NCI-H1694 treated with DMSO at 0.1 percent for 48 hours (cell line): ENCODE results near the gene PARL.

Experiments
- DNase-seq: peaks from one replicate; lab custom pipeline; 2025; lab: John Stamatoyannopoulos, UW

PARL gene, protein sequence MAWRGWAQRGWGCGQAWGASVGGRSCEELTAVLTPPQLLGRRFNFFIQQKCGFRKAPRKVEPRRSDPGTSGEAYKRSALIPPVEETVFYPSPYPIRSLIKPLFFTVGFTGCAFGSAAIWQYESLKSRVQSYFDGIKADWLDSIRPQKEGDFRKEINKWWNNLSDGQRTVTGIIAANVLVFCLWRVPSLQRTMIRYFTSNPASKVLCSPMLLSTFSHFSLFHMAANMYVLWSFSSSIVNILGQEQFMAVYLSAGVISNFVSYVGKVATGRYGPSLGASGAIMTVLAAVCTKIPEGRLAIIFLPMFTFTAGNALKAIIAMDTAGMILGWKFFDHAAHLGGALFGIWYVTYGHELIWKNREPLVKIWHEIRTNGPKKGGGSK

DNA sequence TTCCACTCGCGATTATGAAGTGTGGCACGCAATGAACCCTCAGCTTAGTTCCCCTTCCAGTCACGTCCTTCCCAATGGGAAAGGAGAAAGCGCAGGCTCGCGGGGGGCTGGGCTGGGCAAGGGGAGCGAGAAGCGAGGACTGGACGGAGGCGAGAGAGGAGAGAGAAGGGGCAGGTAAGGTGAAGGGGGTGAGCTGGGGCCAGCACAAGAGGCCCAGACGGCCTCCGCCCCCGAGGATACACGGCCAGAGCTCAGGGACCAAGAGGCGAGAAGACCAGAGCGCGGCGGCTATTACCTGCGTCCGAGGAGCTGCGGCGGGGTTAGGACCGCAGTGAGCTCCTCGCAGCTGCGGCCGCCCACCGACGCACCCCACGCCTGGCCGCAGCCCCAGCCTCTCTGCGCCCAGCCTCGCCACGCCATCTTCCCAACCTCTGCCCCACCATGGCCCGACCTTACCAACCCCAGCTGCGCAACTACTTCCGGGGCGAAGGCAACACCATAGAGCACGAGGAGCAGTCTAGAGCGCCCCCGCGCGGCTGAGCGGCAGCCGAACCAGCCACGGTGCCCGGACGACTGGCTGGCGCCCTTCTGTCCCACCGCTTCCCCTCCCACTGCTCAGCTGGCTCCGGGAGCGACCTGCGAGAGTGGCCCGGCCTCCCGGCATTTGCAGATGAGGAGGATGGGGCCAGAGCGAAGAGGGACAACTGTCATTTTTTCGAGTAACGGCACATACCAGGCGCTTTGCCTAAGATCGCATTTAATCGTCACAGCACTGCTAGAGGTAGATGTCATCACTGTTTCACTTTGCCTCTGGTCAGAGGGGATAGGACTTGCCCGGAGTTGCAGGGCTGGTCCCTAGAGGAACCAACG lies at the start of gene PARL:
PARL (minus strand) TSS at position 454 of the 870 bp plus-strand sequence; CDS start at position 420, 34 bp downstream.
- DNase-seq: peak; percentile 93

DNA sequence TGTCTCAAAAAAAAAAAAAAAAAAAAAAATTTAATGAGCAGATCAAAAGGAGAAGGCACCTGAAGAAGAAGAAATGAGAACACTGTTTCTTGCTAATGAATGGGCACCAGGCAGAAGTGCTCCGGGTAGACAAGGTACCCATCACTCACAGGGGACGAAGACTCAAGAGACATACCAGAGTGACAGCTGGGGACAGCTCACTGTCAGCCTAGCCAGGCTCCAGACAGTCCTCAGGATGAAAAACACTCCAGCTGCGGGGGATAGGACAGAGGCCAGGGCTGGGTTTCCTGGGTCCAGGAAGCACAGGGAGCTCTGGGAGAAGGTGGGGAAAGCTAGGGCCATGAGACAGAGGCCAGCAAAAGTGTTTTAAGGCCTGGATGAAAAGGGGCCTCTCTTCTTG lies 48.5 kb upstream of the PARL start:
- DNase-seq: no peak

DNA sequence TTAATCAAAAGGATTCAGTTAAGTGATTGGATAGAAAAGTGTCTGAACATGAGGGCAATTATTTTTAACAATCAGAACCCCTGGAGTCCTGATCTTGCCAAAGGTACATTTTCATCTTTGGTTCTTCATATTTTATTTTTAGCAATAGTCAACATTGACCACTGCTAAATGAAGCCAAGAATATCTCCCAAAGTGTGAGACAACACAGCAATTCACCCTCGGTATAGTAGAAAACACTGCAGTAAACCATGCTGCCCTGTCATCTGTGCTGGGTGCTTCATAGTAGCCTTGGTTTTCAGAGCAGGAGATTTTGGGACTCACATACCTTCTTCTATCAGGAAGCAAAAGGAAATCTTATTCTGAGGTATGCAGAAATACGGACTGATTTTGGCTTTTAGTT lies 47.2 kb upstream of the PARL start:
- DNase-seq: no peak

DNA sequence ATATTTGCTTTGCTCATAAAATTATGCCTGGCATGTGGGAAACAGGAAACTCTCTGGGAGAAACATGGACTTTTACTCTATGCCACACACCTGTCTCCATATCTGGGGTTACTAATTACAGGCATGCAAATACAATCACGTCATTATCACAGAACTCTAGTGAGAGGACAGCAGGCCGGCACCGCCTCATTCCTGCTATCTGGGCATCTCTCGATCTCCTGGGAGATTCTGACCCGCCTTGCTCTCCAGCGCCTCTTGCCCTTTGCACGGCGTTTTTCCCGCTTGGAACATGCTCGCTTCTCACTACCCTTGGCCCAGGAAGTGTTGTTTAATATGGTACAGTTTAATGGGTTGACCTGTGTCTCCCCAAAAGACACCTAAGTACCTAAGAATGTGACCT lies 45.4 kb upstream of the PARL start:
- no peak for DNase-seq

DNA sequence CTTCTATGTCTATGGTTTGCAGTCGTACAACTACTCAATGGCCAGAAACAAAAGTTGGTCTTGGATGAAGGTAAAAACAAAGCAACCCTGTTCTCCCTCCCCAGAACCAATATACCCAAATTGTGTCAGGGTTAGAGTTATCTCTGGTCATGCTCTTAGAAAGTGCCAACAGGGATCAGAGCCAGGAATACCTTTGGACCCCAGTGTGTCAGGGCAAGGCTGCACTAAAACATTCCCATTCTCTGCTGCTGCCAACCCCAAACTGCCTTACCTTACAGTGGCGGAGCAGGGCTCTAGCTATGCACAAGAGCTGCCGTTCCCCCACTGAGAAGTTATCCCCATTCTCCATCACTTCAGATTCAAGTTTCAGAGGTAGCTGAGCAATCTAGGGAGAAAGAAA lies 42.4 kb upstream of the PARL start:
- no peak for DNase-seq

DNA sequence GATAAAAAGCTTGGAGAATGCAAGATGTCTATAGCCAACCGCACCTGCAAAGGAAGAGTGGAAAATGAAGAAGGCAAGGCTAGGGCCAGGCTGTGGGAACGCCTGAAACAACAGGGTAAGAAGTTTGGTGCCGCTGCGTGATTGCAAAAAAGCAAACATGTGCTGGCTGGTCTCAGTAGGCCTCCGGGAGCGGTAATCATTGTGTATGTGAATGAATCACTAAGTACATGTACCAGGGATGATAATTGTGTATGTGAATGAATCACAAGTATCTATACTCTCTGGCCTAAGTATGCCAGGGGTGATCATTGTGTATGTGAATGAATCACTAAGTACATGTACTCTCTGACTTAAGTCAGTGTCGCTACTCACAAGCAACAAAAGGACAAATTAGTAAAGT lies 40.3 kb upstream of the PARL start:
- DNase-seq: no peak

DNA sequence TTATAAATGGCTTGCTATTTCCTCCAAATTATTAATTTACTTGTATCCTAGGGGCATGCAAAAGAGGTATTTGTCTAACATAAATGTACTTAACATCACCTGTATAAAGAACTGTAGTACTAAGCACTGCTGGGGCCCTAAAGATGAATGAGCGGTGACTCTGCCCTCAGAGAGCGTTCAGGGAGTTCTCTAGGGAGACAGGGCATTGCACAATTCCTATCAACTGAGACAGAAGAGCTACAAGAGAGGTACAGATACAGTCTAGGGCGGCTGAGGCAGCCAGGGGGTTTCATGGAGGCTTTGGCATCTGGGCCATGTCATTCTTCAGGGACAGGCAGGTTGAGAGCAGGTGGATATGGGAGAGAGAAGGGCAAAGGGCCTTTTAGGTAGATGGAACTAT lies 39.9 kb upstream of the PARL start:
- DNase-seq: no peak

DNA sequence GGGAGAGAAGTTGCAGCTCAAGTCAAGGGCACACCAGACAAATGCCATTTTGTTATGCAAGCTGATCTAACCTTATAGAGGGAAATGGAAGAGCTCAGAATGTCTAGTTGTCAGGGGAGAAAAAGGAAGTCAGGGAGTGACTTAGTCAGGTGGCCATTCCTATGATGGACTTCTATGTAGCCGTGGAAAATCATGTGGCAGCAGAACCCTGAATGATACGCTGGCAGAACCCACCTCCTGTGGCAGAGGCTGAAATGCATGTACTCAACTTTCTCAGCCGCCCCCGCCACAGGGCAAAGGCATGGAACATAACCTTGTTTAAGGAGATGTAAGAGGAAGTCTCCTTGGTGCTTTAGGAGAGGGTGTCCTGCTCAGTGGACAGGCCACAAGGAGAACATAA lies 37.7 kb upstream of the PARL start:
- DNase-seq: no peak

DNA sequence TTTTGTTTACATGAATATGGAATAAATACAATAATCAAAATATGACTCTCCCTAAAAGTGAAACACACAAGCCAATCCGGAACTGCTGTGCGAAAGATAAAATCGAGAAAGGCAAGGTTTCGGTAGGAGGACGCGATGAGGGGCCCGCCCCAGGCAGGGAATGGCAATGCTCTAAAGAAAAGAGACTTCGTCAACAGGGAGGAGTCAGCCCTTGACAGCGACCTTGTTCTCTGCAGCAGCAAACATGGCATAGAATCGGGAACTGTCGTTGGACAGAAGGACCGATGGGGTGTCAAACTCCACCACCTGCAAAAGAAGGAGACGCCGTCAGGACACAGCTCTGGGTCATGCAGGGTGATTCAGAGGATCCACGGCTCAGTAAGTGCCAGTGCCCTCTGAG lies 36.4 kb upstream of the PARL start:
- DNase-seq: no peak

DNA sequence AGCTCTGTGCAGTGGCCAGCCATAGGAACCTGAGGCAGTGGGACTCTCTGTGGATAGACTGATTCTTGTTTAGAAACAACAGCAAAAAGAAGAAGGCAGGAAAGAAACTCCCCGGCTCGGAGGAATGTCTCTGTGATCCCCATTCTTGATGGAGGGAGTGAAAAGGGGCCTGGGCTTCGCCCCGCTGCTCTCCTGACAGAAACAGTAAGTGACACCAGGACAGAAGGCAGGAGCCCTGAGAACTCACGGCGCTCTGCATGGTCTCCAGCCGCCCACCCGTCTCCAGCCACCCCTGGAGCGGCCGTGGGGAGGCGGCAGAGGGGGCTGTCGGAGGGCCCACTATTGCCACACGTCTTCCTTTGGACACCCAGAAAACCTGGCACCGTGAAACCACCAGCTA lies 35.7 kb upstream of the PARL start:
- no peak for DNase-seq

DNA sequence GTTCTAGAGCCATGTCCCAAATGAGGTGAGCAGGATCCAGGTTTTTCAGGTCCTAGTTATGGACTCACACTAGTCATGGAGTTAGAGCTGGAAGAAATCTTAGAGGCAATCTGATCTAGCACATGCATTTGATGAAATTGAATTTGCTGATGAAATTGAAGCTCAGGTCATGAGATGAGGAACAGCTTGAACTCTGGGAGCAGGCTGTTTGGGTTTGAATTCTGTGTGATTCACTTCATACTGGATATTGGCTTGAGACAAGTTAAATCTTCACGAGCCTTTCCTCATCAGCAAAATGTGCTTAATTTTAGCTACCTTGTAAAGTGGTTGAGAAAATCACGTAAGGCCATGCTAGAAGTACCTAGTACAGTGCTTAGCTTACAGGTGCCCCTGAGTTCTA lies 33.5 kb upstream of the PARL start:
- no peak for DNase-seq

DNA sequence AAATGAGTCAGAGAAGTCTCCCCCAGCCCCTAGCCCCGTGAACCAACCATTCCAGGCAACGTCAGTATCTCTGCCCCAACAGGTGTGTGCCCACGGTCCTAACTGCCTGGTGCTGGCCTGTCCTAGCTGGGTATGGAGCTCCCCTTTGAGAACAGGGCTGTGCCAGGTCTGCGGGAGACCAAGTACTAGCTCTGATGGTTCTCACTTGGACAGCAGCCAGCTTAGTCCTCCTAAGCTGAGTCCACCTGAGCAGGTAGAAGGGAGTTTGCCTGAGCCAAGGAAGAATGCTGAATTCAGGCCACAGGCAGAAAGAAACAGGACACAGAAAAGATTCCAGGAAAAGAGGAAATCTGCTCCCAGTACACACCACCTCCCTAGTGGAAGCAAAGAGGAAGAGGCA lies 33.1 kb upstream of the PARL start:
- no peak for DNase-seq

DNA sequence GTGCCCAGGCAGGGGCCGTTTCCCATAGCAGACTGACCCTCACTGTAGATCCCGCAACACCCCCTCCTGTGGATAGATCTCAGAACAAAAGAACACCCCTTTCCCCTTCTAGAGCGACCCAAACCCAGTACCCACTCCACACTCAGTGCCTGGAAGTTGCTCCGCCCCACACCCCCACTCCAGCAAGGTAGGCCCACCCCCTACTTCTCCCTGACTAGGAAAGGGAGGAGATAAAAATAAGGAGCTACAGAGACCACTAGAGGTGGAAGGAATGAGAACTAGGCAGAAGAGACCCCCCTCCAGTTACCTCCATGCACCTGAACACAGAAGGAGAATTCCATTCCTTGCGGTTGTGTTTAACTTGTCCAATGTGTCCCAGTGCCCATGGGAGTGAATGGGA lies 30.2 kb upstream of the PARL start:
- no peak for DNase-seq

DNA sequence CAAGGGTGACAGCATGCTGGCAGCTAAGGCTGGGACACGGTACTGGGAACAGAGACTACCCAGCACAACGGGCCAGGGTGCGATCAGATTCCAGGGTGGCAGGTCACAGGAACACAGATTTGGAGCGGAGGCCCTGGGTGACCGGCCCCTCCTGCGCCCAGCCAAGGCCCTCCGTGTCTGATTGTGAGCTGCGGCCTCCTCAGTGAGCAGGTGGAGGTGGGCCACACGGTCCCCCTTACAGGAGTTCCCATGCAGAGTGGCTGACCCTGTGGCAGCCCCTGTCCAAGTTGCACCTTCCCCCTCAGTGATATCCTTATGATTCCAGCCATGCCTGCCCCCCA lies 28.9 kb upstream of the PARL start:
- no peak for DNase-seq

DNA sequence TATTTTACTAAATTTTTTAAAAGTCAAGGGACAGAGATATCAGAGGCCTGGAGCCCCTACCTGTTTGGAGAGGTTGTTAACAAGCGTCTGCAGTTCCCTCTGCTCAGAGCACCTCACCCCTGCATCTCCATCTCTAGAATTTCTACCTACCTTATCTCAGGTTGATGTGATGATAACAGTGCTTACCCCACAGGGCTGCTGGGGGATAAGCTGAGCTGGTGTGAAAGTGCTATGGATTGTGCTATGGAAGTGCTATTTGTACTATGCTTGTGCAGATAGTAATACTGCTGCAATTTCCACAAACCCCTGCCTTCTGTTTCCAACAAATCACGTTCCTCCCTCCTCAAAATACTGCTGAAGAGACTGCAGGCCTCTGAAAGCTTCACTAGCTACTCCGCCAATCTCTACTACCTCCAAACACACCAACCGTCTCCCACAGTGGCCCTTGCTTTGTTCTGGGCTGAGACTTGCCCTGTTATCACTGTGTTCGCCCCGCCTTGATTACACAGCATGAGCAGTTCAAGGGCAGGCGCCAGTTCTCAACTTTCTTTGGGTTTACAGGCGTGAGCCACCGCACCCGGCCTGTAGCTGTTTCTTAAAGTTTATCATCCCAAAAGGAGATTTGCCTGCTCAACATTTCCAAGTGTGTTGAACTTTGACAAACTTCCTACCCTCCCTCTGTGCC lies 28.4 kb upstream of the PARL start:
- DNase-seq: no peak

DNA sequence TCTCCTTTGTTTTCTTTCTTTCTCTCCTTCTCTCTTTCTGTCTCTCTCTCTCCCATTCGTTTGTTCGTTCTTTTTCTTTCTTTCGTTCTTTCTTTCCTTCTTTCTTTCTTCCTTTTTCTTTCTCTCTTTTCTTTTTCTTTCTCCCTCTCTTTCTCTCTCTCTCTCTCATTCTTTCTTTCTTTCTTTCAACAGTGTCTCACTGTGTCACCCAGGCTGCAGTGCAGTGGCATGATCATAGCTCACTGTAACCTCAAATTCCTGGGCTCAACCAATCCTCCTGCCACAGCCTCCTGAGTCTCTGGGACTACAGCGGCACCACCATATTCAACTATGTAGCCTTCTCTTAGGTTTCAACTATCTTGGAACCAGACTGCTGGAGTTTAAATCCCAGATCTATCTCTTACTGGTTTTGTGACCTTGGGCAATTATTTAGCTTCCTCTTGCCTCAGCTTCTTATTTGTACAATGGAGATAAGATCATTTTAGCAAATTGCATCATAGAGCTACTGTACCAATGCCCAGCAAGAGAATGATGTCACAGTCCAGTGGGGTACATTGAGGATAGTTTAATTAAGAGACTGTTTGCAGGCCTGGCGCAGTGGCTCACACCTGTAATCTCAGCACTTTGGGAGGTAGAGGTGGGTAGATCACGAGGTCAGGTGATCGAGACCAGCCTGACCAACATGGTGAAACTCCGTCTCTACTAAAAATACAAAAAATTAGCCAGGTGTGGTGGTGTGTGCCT lies 27.3 kb upstream of the PARL start:
- DNase-seq: no peak

DNA sequence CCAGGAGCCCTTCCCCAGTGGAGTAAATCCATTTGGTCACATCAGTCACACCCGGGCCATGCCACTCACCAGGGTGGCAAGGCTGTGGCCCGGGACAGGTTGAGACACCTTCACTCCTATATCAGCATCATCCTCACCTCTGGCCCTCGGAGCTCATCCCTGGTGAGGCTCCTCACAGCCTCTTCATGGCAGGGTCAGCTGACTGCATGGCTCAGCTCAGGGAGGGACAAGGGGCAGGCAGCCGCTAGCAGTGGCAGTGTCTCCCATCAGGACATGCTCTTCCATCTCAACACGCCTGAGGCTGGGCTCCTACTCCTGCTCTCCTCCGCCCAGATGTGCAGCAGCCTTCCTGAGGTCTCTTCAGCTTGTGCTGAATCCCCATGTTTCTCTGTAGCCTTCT lies 26.4 kb upstream of the PARL start:
- no peak for DNase-seq

DNA sequence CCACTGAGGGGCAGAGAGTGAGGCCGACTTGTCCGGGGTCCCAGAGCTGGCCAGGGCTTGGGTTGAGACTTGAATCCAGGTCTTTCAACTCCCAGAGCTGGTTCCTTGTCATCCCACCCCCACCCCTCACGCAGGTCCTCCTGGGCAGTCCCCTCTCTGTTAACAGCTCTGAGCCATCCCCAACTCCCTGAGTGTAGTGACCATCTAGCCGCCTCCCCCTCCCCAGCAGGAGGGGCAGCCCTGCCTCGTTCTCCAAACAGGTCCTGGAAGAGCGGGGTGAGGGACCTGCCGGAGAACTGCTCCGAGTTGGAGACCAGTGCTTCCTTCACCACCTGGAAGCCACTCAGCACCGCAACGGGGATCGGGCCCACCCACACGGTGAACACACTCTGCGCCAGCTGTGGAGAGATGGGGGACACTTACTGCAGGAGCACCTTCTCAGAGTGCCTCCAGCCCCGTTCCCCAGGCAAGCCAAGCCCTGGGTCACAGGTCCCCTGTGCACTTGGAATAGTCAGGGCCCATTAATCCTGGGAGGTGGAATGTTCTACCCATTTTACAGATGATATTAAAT lies 24.4 kb upstream of the PARL start:
- DNase-seq: no peak

DNA sequence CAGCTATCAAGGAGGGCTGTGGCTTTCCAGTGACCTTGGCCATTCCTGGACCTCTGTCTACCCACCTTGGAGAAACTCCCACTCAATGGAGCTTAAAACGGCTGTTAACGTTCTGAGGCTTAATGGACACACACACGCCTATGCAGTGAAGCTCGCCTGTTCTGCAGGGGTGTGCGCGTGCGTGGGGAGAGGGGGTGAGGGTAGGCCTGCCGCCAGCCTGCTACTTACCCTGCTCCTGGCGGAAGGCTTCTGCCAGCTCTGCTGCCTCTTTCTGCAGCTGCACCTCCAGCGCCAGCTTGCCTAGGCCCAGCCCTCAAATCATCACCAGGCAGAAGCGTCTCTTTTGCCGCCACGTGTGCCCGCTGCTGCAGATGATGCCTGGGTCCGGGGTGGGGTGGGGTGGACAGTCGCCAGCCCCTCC lies 23.2 kb upstream of the PARL start:
- DNase-seq: peak; percentile 61

DNA sequence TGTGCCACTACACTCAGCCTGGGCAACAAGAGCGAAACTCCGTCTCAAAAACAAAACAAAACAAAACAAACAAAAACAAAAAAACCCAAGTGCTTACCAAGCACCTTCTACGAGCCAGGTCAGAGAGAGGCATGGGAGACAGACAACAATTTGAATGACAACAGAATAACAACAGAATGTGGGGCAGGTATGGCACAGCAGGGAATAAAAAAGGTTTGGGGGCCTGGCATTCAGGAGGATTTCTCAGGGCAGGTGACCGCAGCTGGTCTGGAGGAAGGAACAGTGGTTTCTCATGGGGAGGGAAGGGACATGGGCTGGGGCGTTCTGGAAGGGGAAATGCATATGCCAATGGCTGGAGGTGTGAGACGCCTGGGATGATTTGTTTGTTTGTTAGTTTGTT lies 22.5 kb upstream of the PARL start:
- DNase-seq: no peak

DNA sequence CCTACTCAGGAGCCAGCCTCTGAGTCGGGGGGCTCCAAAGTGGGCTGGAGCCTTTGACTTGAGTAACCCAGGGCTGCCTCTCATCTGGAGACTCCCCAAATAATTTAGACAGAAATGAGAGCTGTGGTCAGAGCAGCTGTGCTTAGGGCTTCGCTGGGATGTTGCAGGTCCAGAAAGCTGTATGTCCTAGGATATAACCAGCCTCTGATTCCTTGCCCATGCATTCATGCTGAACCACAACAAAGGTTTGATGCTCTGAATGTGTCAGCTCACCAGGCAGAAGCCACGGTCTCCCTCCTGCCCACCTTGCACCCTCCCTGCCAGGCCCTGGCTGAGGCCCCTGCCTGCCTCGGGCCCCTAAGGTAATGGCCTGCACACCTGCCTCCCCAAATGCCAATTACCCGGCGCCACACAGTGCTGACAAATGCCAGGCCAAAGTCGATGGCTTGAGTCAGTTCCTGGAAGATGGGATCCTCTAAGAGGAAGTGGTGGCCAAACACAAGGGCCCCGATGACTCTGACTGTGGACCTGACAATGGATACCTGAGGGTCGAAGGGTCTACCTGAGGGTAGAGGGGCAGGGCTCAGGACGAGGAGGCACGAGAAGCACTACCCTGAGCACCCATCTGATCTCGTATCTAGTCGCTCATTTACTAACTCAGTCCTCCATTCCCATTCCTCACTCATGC lies 21.7 kb upstream of the PARL start:
- DNase-seq: no peak
